K562 (cell line): Measurements from ENCODE around the gene SEC61A1. TPM values are rescaled to one million over a fixed set of nuclear protein-coding genes. Genes with fewer than 3 reads are reported as not detected.

ENCODE experiments used
- ARID1B ChIP-seq: fragments of 450-650 bp; IDR thresholded peaks from 2 replicates; pipeline ENCODE4 v1.6.1; 2016; ENCODE audit warnings: antibody characterized with exemption, mild to moderate bottlenecking, inconsistent platforms
- ATF3 ChIP-seq, 2 experiments: fragments of 450-650 bp in 1 of 2; sonication (generic) in 1 of 2; formaldehyde crosslinking in 1 of 2; IDR thresholded peaks in 1 of 2; conservative IDR thresholded peaks in 1 of 2; 2 replicates each; pipeline versions ENCODE4 v1.6.1 to v1.8.1; 2016 to 2023; ENCODE audit warnings: mild to moderate bottlenecking in 2 of 2, moderate library complexity in 2 of 2, inconsistent platforms in 1 of 2, missing genetic modification reagents in 1 of 2
- DPF2 ChIP-seq: fragments of 450-650 bp; IDR thresholded peaks from 2 replicates; pipeline ENCODE4 v1.6.1; 2016
- FOSL1 ChIP-seq: fragments of 200-800 bp; sonication (Bioruptor generic); conservative IDR thresholded peaks from 2 replicates; pipeline ENCODE4 v1.6.1; 2016; ENCODE audit warnings: missing genetic modification characterization, missing compliant biosample characterization
- FOXK2 ChIP-seq, 2 experiments: fragments of 450-650 bp; IDR thresholded peaks in 1 of 2; conservative IDR thresholded peaks in 1 of 2; 2 replicates each; pipeline ENCODE4 v1.6.1; 2016; ENCODE audit warnings: low read depth in 2 of 2, mild to moderate bottlenecking in 1 of 2
- HDGF ChIP-seq: fragments of 450-650 bp; IDR thresholded peaks from 2 replicates; pipeline ENCODE4 v1.6.1; 2016
- KDM1A ChIP-seq, 2 experiments: fragments of 450-650 bp; IDR thresholded peaks; 2 replicates each; pipeline ENCODE4 v1.6.1; 2016; ENCODE audit warnings: mild to moderate bottlenecking in 2 of 2
- NCOA1 ChIP-seq: fragments of 450-650 bp; IDR thresholded peaks from 2 replicates; pipeline ENCODE4 v1.6.1; 2016; ENCODE audit warnings: low read depth
- NFE2 ChIP-seq: IDR thresholded peaks from 2 replicates; pipeline ENCODE4 v1.6.1; 2014; ENCODE audit warnings: antibody characterized with exemption, low read depth
- NR2C1 ChIP-seq, 2 experiments: fragments of 450-650 bp; IDR thresholded peaks; 2 replicates each; pipeline ENCODE4 v1.6.1; 2017; ENCODE audit warnings: mild to moderate bottlenecking in 2 of 2, antibody characterized with exemption in 1 of 2, inconsistent platforms in 1 of 2, missing compliant biosample characterization in 1 of 2, missing genetic modification characterization in 1 of 2
- NRF1 ChIP-seq, 2 experiments: fragments of 450-650 bp; IDR thresholded peaks in 1 of 2; conservative IDR thresholded peaks in 1 of 2; 2 replicates each; pipeline ENCODE4 v1.6.1; 2014; ENCODE audit warnings: mild to moderate bottlenecking in 2 of 2
- POLR3G ChIP-seq: IDR thresholded peaks from 2 replicates; pipeline ENCODE4 v1.6.1; 2011; ENCODE audit not compliant: insufficient read length, insufficient replicate concordance; ENCODE audit errors: extremely low read depth
- SMAD1 ChIP-seq: fragments of 150-350 bp; IDR thresholded peaks from 2 replicates; pipeline ENCODE4 v1.6.1; 2014; ENCODE audit warnings: low read length, low read depth; ENCODE audit not compliant: partially characterized antibody
- SMARCC2 ChIP-seq: fragments of 450-650 bp; IDR thresholded peaks from 2 replicates; pipeline ENCODE4 v1.6.1; 2017; ENCODE audit warnings: antibody characterized with exemption, moderate library complexity, mild to moderate bottlenecking, low read depth
- SMC3 ChIP-seq: conservative IDR thresholded peaks from 2 replicates; pipeline ENCODE4 v1.6.1; 2011; ENCODE audit warnings: low read depth, low read length, improper control_type of control experiment; ENCODE audit not compliant: insufficient read depth
- THRB ChIP-seq: fragments of 450-650 bp; formaldehyde crosslinking; conservative IDR thresholded peaks from 2 replicates; pipeline ENCODE4 v1.4.0; 2022; ENCODE audit warnings: mild to moderate bottlenecking, missing genetic modification characterization
- USF2 ChIP-seq: sonication (generic); formaldehyde crosslinking; IDR thresholded peaks from 2 replicates; pipeline ENCODE4 v1.5.0; 2020; ENCODE audit warnings: missing genetic modification reagents
- VEZF1 ChIP-seq: fragments of 200-800 bp; sonication (Bioruptor generic); IDR thresholded peaks from 2 replicates; pipeline ENCODE4 v1.6.1; 2017; ENCODE audit warnings: missing genetic modification characterization, missing compliant biosample characterization
- ZNF639 ChIP-seq, 2 experiments: fragments of 200-800 bp in 1 of 2; sonication (Bioruptor generic) in 1 of 2; sonication (generic) in 1 of 2; formaldehyde crosslinking in 1 of 2; IDR thresholded peaks in 1 of 2; conservative IDR thresholded peaks in 1 of 2; 2 replicates each; pipeline versions ENCODE4 v1.5.0 to v1.6.1; 2016 to 2020; ENCODE audit warnings: missing compliant biosample characterization in 1 of 2, missing genetic modification characterization in 1 of 2, missing genetic modification reagents in 1 of 2
- ZNF696 ChIP-seq: fragments of 250-450 bp; sonication (Bioruptor Pico); conservative IDR thresholded peaks from 2 replicates; pipeline ENCODE4 v1.4.0; 2020; ENCODE audit warnings: mild to moderate bottlenecking, moderate library complexity
- polyA plus RNA-seq, 8 experiments: library from polyadenylated mRNA; depleted of rRNA in 4 of 8; stranded (reverse) in 5 of 8; unstranded in 3 of 8; fragments of >200 nt; fragmentation: Nextera tagmentation in 2 of 8; fragmentation: Illumina TruSeq in 1 of 8; extraction: Ambion mirVana in 2 of 8; extraction: Trizol in 1 of 8; gene quantifications; 2 replicates each; pipeline versions ENCODE4 v1.2.1 to v1.2.3, GENCODE V29; 2011 to 2014; ENCODE audit warnings: inconsistent platforms in 1 of 8, missing spikeins in 1 of 8
- total RNA-seq, 7 experiments: library from RNA; depleted of rRNA in 6 of 7; stranded (reverse); fragments of >200 nt in 6 of 7; fragmentation: Illumina TruSeq in 2 of 7; extraction: Trizol in 2 of 7; gene quantifications; 2 replicates each; pipeline versions ENCODE4 v1.2.1 to v1.2.3, GENCODE V29; 2011 to 2021; ENCODE audit warnings: low replicate concordance in 1 of 7

The SEC61A1 gene
- total and polyA plus RNA-seq, 9 of the 15 experiments (the other 6 are each of a cell fraction or from before 2014, with no cell fraction given) = 1.9 to 140 (median 79.1) TPM

- peak; percentile 20; the same call in 1 of the 2 replicates for TF ChIP-seq VEZF1
- TF ChIP-seq ARID1B = peak; percentile 56
- TF ChIP-seq SMARCC2 = no peak
- TF ChIP-seq HDGF = 0 out of 2 replicates have a peak, but pooled peaks have one; percentile 44
- TF ChIP-seq ZNF639 (CRISPR knock-in tag; conservative IDR thresholded peaks at IDR 0.05 in 1 of 2, IDR thresholded peaks at IDR 0.05 in 1 of 2) = peak in 1 of 2 experiments; percentile 68; a peak in 2 of 4 replicates
- no peak for TF ChIP-seq SMC3
- TF ChIP-seq USF2 = peak; percentile 32; the same call in 1 of the 2 replicates
- no peak for TF ChIP-seq POLR3G
- TF ChIP-seq SMAD1 = no peak
- TF ChIP-seq NCOA1 = 0 out of 2 replicates have a peak, but pooled peaks have one; percentile 16
- peak; percentile 26 to 36; a peak in 1 of 4 replicates for TF ChIP-seq KDM1A (IDR thresholded peaks at IDR 0.05)
- 0 out of 2 replicates have a peak, but pooled peaks have one; percentile 59 for TF ChIP-seq DPF2
- no peak for TF ChIP-seq THRB (CRISPR knock-in tag)
- TF ChIP-seq NFE2 = peak; percentile 55; the same call in 1 of the 2 replicates
- peak; percentile 95 for TF ChIP-seq ATF3 (IDR thresholded peaks at IDR 0.05)
- TF ChIP-seq ATF3 (CRISPR knock-in tag; conservative IDR thresholded peaks at IDR 0.05) = no peak; the same call in 1 of the 2 replicates
- no peak for TF ChIP-seq ZNF696 (CRISPR knock-in tag)
- peak in 1 of 2 experiments; percentile 23; a peak in 1 of 4 replicates for TF ChIP-seq FOXK2 (conservative IDR thresholded peaks at IDR 0.05 in 1 of 2, IDR thresholded peaks at IDR 0.05 in 1 of 2; ENCODE audit: low read depth in 2 of 2)
- no peak for TF ChIP-seq NRF1 (conservative IDR thresholded peaks at IDR 0.05 in 1 of 2, IDR thresholded peaks at IDR 0.05 in 1 of 2)
- TF ChIP-seq FOSL1 (tag) = peak; percentile 96
- peak; percentile 71; the same call in 1 of the 2 replicates for TF ChIP-seq NR2C1 (IDR thresholded peaks at IDR 0.05)
- TF ChIP-seq NR2C1 (tag; IDR thresholded peaks at IDR 0.05) = peak; percentile 85
These were observed 28.3 kb downstream of the SEC61A1 start (continued) for GRCh38 chr3:128080323-128081080.
